HG03280 (cell line): Measurements from ENCODE around the gene MICAL3.

ENCODE experiments used
- ATAC-seq: cut with Tn5 transposase; IDR thresholded peaks from one replicate; pipeline ENCODE4 v1.9.1; 2021; ENCODE audit warnings: mild to moderate bottlenecking, moderate library complexity; ENCODE audit not compliant: unreplicated experiment

MICAL3 gene

GRCh38 chr22:17825876-17826550 lies 198.3 kb downstream of the MICAL3 start:
- ATAC-seq = no peak

- no peak for ATAC-seq
Measured at GRCh38 chr22:17824457-17824856, 199.9 kb downstream of the MICAL3 start.

DNA sequence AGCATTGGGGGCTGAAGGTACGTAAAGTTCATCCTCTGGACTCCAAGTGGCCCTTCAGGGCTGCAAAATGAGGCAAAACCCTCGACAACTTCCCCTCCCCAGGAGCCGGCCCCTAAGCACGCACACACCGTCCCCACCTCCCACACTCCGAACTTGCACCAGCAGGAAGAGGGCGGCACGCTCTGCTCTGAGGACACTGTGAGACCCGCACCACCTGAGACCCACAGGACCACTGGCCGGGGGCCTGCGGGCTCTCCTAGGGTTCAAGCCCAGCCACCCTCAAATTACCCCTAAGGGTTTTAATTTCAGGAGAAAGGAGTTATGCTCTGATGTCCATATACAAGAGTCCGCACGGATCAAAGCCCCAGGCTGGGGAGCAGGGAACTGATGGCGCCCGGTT lies 200.4 kb downstream of the MICAL3 start:
- no peak for ATAC-seq

DNA sequence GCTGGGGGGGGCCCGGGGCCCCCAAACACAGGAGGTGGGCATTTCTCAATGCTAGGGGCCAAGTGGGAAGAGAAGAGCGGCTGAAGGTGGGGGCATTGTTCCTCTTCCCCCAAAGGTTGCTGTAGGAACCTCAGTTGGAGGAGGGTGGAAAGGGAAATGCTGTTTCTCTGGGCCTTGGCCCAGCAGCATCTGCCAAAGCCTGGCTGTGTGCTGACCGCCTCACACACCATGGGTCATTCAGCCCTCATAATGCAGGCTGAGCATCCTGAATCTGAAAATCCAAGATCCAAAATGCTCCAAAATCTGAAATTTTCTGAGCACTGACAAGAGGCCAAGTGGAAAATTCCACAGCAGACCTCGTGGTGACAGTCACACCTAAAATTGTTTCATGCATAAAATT lies 201.1 kb downstream of the MICAL3 start:
- no peak for ATAC-seq

DNA sequence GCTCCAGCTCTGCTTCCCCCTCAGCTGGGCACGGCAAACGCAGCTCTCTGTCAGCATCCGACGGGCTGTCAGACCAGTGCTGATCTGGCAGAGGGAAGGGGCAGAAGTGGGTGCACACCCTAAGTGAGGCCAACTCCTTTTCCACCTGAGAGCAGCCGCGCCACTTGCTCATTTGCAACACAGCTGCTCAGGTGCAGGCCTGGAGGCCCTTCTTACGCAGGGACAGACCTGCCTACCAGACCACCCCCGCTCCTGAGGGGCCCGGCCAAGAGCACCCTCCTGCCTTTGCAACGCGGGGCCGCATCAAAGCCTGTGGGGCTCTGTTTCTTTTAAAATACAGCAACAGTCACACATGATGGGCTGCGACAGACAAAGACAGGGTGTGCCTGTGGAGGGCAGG lies 202.3 kb downstream of the MICAL3 start:
- no peak for ATAC-seq

DNA sequence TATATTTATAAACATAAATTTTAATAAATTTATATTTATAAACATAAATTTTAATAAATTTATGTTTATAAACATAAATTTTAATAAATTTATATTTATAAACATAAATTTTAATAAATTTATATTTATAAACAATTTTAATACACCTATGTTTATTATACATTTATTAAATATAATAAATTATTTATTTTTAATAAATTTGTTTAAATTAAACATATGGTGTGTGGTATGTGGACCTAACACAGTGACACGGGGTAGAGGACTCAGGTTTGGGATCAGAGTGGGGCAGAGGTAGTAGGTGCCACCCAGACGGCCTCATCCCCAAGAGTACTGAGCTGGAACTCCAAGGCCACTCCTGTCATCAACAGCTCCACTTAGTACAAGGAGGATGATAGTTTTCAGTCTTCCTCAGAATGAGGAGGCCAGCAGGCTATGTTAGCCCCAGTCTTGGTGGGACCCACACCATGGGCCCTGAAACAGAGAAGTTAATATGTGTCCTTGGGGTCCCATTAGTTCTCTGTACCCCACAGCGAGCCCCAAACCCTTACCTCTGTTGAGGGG lies 203.4 kb downstream of the MICAL3 start:
- ATAC-seq = no peak

DNA sequence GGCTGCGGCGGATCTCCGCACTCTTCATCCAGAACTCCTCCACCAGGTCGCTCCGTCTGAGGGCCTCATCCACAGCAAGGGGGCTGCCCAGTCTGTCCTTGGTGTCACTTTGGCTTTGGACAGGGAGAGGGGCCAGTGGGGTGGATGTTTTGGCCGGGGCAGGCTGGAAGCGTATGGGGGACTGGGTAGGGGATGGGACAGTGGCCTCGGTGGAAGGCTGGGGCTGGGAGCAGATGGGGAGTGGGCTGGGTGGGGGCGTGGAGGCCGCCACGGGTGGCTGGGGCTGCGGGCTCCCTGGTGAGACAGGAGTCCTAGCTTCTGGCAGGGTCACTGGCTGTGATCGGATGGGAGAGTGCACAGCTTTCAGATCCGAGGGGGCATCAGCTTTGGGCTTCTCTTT lies 205.7 kb downstream of the MICAL3 start:
- ATAC-seq = no peak

DNA sequence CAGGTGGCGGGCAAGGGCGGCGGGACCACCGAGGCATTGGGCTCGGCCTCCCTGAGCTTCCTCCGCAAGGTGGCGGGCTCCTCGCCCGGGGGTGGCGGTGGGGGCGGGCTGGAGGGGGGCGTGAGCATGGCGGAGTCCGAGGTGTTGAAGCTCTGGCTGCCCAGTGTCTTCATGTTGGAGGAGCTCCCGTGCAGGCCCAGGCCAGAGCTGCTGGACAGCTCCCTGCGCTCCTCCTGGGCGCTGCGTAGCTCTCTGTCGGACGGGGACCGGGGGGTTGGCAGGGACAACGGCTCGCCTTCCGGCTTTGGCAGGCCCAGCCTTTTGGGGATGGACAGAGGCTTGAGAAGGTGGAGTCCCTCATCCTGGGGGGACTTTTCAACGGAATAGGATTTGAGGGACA lies 206.2 kb downstream of the MICAL3 start:
- no peak for ATAC-seq

DNA sequence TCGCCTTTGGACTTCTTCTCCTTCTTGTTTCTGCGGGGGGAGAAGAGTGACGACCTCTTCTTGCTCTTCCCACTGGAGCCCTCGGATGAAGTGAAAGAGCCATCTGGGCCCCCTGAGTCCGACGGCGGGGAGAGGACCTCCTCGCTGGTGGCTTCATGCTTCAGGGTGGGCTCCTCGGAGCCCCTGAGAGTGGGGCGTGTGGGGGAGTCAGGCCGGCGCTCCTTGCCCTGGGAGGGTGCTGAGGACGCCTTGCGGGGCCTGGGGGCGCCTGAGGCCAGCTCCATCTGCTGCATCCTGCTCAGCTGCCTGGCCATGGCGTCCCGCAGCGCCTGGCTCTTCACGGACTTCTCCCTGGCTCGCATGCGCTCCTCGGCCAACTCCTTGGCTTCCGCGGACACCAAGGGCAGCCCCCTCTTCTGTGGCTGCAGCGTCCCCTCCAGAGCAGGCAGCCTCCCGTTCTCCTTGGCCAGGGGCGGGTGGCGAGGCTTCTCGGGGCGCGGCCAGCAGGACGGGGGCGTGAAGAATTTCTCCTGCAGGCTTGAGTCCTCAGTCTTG lies 206.8 kb downstream of the MICAL3 start:
- ATAC-seq = no peak

DNA sequence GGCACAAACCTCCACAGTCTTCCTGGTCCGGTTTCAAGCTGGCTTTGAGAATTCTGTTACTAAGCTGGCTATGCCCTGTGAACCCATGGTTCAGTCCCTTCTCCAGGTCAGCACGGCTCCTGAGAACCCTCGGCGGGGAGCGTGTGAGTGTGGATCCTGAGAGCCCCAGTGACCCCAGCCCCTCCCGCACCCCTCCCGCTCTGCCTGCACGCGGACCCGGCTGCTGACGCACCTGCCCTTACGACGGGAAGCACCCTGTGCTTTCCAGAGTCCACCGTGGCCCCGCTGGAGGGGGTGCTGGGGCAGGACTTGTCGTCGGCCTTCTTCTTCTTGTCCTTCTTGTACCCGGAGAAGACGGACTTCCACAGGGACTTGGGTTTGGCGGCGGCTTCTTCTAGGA lies 207.3 kb downstream of the MICAL3 start:
- no peak for ATAC-seq

DNA sequence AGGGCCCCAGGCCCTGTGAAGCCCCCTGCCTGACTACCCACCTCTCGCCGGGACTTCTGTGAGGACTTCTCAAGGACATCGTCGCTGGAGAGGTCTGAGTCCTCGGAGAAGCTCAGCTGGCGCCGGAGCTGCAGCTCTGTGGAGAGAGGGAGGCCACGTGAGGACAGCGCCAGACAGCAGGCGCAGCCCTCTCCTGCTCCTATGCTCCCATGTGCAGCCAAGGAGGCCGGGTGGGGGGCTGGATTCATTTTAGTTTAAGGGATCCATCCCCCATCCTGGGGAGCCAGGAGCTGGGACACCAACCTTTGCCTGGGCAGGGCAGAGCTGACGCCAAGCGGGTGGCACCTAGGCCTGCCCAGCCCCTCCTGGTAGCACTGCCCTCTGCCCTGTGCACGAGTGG lies 207.7 kb downstream of the MICAL3 start:
- no peak for ATAC-seq

- no peak for ATAC-seq
Measured at GRCh38 chr22:17815703-17816254, 208.6 kb downstream of the MICAL3 start.

DNA sequence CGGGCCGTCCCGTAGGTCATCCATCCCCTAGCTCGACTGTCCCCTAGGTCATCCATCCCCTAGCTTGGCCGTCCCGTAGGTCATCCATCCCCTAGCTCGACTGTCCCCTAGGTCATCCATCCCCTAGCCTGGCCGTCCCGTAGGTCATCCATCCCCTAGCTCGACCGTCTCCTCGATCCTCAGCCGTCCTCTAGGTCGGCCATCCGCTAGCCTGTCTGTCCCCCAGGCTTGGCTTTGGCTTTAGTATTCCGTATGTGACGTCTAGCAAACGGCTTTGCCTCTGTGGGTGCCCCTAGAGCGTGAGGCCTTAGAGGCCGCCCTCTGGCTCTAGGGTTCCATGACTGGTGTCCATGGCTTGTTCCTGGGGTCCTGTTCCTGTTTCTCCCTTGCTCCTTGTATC lies 209.5 kb downstream of the MICAL3 start:
- no peak for ATAC-seq

DNA sequence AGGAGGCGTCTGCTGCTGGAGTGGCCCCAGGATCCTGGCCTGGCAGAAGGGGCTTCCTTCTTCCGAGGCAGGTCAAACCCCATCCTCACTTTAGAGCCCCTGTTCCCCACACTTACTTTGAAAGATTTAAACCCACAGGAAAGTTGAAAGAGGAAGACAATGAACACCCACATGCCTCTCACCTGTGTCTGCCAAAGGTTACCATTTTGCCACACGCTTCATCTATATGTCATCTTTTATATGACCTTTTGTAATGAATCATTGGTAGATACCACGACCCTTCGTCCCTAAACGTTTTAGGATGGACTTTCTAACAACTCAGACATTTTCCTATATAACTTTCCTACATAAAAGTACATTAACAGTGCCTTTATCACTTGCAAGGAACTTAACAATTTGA lies 210.3 kb downstream of the MICAL3 start:
- no peak for ATAC-seq

DNA sequence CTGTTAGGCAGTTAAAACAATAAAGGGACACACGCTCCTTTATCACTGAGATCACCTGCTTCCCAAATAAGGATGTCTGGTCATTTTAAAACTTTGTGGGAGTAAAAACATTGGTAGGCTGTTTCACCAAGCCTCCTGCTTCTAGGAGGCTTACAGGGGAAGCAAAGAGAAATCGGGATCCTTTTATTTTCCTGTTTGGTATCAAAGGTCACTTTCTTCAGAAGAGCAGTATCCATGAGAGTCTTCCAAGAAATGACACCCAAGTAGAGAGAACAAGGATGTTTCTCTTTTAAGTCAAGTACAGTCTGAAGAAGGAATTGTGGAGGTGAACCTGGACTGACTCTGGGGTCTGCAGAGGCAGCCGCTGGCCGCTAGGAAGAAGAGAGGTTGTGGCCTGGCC lies 213.2 kb downstream of the MICAL3 start:
- no peak for ATAC-seq

- no peak for ATAC-seq
Measured at GRCh38 chr22:17810570-17811116, 213.7 kb downstream of the MICAL3 start.

DNA sequence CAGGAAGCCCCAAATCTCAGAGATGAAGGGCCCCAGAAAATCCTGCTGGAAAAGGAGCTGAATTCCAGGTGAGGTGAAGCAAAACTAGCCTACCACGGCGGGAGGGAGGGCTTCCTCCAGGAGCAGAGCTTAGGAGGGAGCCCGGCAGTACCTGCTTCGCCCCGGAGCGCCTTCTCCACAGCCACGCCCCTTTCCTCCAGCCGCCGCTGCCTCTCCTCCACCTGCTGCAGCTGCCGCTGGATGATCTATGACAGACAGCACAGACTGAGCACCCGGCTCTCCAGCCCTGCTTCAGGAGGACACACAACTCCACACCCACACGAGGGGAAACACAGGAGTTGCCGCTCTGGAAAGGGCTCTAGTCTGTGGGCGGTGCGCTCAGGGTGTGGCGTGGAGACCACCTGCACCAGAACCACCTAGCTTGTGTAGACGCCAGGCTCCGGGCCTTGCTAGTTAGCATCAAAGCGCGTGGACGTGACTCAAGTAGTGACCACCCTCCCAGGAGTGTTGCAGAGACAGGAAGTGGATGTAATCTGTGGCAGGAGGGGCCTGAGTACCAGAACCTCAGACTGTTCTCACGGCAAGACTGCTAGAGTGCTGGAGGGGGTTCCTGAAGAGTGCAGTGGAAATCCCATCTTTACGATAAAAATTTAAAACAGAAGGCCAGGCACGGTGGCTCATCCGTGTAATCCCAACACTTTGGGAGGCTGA lies 215.5 kb downstream of the MICAL3 start:
- no peak for ATAC-seq

- ATAC-seq = no peak
Measured at GRCh38 chr22:17807578-17808410, 216.6 kb downstream of the MICAL3 start.

- no peak for ATAC-seq
Measured at GRCh38 chr22:17807086-17807485, 217.3 kb downstream of the MICAL3 start.

DNA sequence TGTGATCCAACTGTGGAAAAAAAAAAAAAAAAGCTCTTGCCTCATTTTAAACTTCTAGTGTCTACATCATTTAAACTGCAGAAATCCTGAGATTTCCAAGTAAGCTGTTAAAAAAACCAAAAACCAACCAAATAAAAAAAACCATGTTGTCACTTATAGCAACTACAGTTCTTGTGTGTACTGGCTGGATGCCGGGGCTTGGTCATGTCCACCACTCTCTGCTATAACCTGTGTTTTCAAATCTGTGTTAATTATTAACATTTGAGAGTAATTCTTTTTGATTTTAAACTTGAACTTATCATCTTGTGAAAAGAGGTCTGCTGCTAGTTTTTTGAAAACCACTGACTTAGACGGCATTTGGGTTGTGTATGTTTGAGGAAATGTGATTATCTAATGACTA lies 217.9 kb downstream of the MICAL3 start:
- ATAC-seq = no peak
